CD4-positive, alpha-beta T cell treated with Interleukin-10 for 1 hour (primary cell): Measurements from ENCODE around the gene PCDHB8.
"Not testable (repeated sequence)": the region's sequence is repeated elsewhere in the genome, so short reads cannot be mapped to it uniquely, and the experiment has no call there.

ENCODE experiments used
- DNase-seq: peaks from one replicate; pipeline ENCODE4 v3.0.0-alpha.2; 2020

The PCDHB8 gene

DNA sequence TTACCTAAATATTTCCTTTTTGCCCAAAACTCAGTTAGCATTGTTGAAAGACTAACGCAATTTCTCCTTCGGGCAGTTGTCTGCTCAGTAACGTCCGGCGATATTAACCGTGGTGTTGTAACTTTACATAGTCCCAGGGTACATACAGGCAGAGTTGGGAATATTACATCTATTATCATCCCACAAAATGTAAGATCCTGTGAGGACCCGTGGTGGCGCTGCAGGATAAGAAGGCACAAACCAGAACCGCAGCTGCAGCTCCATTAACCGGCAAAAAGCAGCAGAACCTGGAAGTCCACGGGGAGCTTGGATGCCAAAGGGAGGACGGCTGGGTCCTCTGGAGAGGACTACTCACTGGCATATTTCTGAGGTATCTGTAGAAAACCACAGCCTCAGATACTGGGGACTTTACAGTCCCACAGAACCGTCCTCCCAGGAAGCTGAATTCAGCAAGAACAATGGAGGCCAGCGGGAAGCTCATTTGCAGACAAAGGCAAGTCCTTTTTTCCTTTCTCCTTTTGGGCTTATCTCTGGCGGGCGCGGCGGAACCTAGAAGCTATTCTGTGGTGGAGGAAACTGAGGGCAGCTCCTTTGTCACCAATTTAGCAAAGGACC, at the start of gene PCDHB8:
Gene PCDHB8, plus strand, starts transcription at position 214 of the 615 bp plus-strand sequence. Its CDS starts 245 bp downstream, at position 459.
- not testable (repeated sequence) for DNase-seq

GRCh38 chr5:141135030-141135717, 42.4 kb upstream of the PCDHB8 start, which contains the start of gene PCDHB5:
Gene PCDHB5 (plus strand): TSS chr5:141135206. CDS start chr5:141135435, 229 bp downstream.
- no peak for DNase-seq

GRCh38 chr5:141135718-141136266, 41.8 kb upstream of the PCDHB8 start:
- DNase-seq: no peak

DNA sequence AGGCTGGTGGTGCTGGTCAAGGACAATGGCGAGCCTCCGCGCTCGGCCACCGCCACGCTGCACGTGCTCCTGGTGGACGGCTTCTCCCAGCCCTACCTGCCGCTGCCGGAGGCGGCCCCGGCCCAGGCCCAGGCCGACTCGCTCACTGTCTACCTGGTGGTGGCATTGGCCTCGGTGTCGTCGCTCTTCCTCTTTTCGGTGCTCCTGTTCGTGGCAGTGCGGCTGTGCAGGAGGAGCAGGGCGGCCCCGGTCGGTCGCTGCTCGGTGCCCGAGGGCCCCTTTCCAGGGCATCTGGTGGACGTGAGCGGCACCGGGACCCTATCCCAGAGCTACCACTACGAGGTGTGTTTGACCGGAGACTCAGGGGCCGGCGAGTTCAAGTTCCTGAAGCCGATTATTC, 40.2 kb upstream of the PCDHB8 start:
- not testable (repeated sequence) for DNase-seq

- DNase-seq: no peak
Observed at GRCh38 chr5:141149812-141150211, 27.8 kb upstream of the PCDHB8 start, which contains the start of gene PCDHB6. Gene PCDHB6 (plus strand): TSS chr5:141150057. CDS start chr5:141150258, 201 bp downstream.

DNA sequence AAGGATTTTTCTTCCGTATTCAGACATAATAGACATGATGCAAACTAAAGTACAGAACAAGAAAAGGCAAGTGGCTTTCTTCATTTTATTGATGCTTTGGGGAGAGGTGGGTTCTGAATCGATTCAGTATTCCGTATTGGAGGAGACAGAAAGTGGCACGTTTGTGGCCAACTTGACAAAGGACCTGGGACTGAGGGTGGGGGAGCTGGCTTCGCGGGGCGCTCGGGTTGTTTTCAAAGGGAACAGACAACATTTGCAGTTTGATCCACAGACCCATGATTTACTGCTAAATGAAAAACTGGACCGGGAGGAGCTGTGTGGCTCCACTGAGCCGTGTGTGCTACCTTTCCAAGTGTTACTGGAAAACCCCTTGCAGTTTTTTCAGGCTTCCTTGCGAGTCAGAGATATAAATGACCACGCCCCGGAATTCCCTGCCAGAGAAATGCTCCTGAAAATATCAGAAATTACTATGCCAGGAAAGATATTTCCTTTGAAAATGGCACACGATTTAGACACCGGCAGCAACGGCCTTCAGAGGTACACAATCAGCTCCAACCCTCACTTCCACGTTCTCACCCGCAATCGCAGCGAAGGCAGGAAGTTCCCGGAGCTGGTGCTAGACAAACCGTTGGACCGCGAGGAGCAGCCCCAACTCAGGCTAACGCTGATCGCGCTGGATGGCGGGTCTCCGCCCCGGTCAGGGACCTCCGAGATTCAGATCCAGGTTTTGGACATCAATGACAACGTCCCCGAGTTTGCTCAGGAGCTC, 27.2 kb upstream of the PCDHB8 start:
- DNase-seq: no peak

DNA sequence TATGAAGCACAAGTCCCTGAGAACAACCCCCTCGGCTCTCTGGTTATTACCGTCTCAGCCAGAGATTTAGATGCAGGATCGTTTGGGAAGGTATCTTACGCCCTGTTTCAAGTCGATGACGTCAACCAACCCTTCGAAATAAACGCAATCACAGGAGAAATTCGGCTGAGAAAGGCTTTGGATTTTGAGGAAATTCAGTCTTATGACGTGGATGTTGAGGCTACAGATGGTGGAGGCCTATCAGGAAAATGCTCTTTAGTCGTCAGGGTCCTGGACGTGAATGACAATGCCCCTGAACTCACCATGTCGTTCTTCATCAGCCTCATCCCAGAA, 26.6 kb upstream of the PCDHB8 start:
- no peak for DNase-seq

GRCh38 chr5:141151632-141152031, 26.0 kb upstream of the PCDHB8 start:
- DNase-seq: not testable (repeated sequence)

- not testable (repeated sequence) for DNase-seq
Observed at GRCh38 chr5:141152096-141152495, 25.5 kb upstream of the PCDHB8 start.

DNA sequence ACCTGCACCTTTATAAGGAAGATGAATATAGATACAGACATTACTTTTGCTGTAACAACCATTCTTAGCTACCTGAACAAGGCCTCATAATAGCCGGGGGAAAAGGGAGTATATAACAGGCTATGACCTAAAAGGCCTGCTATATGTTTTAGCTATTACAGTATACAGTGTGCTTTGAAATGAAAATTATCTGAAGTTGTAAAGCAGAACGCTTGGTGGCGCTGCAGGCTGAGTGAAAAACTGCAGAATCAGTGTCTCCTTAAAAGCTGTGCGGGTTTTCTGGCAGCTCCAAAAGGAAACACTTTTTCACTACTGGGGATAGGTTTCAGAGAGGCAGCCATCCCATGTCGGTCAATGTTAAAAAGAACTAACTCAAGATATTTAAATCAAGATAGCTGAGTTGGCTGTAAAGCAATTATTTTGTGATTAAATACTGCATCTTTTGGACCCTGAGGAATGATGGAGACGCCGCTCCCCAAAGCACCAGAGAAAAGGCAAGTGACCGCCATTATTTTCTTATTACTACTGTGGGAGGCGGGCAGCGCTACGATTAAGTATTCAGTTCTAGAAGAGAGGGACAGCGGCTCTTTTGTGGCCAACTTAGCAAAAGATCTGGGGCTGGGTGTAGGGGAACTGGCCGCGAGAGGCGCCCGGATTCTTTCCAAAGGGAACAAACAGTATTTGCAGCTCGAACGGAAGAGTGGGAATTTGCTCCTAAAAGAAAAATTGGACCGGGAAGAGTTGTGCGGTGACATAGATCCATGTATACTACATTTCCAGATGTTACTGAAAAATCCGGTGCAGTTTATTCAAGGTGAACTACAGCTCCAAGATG, 21.8 kb upstream of the PCDHB8 start:
- DNase-seq: no peak

DNA sequence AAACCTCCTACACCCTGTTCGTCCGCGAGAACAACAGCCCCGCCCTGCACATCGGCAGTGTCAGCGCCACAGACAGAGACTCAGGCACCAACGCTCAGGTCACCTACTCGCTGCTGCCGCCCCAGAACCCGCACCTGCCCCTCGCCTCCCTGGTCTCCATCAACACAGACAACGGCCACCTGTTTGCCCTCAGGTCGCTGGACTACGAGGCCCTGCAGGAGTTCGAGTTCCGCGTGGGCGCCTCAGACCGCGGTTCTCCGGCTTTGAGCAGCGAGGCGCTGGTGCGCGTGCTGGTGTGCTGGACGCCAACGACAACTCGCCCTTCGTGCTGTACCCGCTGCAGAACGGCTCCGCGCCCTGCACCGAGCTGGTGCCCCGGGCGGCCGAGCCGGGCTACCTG, 20.2 kb upstream of the PCDHB8 start:
- DNase-seq: not testable (repeated sequence)

GRCh38 chr5:141157901-141158300, 19.7 kb upstream of the PCDHB8 start:
- DNase-seq: not testable (repeated sequence)

DNA sequence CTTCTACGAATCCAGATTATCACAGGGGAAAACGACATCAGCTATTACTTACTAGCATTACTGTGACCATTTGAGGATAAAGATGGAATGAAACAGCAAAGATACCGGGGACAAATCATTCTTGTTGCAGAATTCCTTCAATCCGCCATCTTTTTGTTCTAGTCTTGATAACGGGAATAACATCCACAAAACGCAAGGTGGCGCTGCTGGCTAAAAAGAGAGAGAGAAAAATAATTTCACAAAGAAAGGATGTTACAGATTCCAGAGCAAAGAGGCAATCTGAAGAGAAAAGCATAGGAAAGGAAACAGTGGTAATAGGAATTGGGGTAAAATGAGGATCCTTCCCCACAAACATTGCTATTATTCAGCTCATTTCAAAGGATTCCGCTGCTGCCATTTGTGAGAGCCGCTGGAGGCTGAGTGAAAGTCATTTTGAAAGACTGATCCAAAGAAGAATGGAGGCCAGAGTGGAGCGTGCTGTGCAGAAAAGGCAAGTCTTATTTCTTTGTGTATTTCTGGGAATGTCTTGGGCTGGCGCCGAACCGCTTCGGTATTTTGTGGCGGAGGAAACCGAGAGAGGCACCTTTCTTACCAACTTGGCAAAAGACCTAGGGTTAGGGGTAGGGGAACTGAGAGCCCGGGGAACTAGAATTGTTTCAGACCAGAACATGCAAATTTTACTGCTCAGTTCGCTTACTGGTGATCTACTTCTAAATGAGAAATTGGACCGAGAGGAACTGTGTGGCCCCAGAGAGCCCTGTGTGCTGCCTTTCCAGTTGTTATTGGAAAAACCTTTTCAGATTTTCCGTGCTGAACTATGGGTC, 5.0 kb upstream of the PCDHB8 start, which contains the start of gene PCDHB7:
Gene PCDHB7, plus strand, starts transcription at position 264 of the 824 bp plus-strand sequence. Its CDS starts 192 bp downstream, at position 456.
- DNase-seq: peak; percentile 18

- not testable (repeated sequence) for DNase-seq
Observed at GRCh38 chr5:141174291-141175104, 3.1 kb upstream of the PCDHB8 start.

- no peak for DNase-seq
Observed at GRCh38 chr5:141175933-141176332, 1.7 kb upstream of the PCDHB8 start.

DNA sequence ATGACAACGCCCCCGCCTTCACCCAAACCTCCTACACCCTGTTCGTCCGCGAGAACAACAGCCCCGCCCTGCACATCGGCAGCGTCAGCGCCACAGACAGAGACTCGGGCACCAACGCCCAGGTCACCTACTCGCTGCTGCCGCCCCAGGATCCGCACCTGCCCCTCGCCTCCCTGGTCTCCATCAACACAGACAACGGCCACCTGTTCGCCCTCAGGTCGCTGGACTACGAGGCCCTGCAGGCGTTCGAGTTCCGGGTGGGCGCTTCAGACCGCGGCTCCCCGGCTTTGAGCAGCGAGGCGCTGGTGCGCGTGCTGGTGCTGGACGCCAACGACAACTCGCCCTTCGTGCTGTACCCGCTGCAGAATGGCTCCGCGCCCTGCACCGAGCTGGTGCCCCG, 1.8 kb downstream of the PCDHB8 start:
- DNase-seq: not testable (repeated sequence)

DNA sequence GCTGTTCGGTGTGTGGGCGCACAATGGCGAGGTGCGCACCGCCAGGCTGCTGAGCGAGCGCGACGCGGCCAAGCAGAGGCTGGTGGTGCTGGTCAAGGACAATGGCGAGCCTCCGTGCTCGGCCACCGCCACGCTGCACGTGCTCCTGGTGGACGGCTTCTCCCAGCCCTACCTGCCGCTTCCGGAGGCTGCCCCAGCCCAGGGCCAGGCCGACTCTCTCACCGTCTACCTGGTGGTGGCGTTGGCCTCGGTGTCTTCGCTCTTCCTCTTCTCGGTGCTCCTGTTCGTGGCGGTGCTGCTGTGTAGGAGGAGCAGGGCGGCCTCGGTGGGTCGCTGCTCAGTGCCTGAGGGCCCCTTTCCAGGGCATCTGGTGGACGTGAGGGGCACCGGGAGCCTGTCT, 2.3 kb downstream of the PCDHB8 start:
- not testable (repeated sequence) for DNase-seq

DNA sequence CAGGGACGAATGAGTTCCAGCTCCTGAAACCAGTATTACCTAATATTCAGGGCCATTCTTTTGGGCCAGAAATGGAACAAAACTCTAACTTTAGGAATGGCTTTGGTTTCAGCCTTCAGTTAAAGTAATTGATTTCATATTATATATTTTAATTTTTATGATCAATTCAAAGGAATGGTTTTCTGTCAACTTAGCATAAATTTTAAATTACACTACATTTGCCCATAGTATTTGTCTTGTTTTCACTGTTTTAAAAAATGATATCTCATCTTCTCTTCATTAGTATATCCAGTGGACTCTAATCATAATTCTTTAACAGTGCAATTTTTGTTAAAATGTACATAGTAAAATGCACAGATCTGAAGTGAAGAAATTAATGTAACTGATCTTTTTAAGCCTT, 2.7 kb downstream of the PCDHB8 start:
- DNase-seq: no peak

DNA sequence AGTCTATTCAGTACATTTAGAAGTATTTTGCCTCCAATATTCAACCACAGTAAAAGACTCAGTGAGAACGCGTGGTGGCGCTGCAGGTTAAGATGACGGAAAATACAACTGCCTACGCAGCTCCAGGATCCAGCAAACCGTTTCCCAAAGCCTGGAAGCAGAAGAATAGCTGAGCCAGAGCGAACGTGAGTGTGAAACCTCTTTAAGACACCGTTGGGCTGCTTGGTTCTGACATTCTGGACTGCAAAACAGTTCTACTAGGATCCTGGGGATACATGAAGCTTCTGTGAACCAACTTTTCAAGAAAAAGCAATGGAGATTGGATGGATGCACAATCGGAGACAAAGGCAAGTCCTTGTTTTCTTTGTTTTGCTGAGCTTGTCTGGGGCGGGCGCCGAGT, 4.7 kb downstream of the PCDHB8 start, which contains the start of gene PCDHB16:
Gene PCDHB16, plus strand, starts transcription at position 140 of the 400 bp plus-strand sequence. Its CDS starts 173 bp downstream, at position 313.
- DNase-seq: no peak
